Inflammatory macrophage treated with lipopolysaccharide for 1 hour (primary cell): ENCODE data around the gene TMSB10.
"Not testable (repeated sequence)": the region's sequence is repeated elsewhere in the genome, so short reads cannot be mapped to it uniquely, and the experiment has no call there.

ENCODE experiments used
- DNase-seq, 2 donors: peaks; one replicate each; pipeline ENCODE4 v3.0.0-alpha.2; 2020 to 2022

Gene TMSB10

DNA sequence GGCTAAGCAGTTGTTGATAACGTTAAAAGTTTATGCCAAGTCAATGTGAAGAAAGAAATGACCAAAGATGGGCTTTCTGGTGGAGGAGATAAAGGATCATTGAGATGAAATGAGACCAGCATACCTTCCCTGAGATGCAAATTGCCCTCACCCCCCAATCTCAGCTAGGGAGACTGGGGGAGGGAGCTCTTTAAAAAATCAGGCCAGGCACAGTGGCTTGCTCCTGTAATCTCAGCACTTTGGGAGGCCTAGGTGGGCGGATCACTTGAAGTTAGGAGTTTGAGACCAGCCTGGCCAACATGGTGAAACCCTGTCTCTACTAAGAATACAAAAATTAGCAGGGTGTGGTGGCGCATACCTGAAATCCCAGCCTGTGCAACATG lies 34.6 kb downstream of the TMSB10 start:
- DNase-seq: no peak

DNA sequence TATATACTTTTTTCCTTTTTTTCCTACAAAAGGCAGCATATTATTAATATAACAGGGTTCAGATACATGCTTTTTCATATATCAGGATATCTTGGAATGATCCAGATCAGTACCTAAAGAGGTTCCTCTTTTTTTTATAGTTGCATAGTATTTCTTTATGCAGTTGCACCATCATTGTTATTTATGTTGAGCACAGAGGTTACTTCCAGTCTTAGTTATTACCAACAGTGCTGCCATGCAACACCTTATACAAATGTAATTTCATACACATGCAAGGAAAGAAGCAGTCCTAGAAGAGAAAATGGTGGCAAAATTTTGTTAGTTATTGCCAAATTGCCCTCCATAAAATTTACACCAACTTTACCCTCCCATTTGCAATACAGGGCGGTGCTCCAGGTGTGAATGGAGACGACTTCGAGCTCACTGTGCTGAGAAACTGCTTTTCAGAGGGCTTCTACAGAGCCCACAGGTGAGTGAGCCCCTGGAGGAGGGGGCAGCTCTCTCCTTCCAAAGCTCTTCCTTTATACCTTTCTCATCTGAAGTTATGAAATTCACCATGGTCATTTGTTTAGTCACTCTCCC lies 35.5 kb downstream of the TMSB10 start:
- DNase-seq: peak; percentile 68 to 87

DNA sequence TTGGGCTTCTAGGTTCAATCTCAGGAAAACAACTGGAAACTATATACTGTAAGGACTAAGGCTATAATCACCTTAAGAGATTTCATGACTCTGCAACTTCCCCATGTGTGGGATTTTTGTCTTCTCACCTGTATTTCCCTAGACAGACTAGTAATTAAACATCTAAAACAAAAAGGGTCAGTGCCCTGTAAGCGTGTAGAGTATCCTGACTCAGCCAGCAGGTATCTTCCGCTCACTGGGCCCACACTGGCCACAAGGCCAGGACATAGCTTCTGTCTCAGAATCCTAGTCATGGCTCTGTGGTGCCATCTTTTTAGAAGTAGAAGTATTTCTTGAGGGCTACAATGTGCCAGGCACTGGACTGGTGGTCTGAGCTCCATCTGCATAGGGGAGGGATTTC lies 36.7 kb downstream of the TMSB10 start:
- no peak for DNase-seq

DNA sequence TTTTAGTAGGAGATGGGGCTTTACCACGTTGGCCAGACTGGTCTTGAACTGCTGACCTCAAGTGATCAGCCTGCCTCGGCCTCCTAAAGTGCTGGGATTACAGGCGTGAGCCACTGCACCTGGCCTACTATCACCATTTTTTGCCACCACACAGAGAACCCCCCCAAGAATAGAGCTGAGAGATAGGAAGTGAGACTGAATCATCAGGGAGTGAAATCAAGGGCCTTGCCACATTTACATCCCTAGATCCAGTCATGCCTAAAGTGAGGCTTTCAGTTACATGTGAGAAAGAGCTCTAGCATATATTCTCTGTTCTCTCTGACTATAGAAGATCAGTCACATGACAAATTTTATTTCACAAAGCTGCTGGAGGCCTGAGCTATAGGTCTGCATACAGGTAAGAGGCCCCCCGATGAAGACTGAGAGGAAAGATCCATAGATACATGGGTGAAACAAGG lies 37.5 kb downstream of the TMSB10 start:
- DNase-seq: peak; percentile 42 to 69

DNA sequence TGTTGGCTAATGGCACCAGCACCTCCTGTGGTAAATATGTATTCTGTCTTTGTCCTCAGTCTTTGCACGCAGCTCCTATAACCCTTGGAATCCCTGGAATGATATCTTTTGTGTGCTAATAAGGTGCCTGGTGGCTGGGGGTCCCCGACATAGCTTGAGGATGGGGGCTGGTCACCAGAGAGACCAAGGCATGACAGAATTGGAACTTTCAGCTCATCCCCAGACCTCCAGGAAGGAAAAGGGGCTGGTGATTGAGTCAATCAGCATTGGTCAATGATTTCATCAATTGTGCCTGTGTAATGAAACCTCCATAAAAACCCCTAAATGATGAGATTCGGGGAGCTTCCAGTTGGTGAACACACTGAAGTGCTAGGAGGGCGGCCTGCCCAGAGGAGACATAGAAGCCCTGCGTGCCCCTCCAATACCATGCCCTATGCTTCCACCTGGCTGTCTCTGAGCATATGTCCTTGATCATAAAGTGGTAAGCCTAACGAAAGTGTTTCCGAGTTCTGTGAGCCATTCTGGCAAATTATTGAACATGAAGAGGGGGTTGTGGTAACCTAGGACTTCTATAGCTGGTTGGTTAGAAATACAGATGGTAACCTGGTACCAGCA lies 38.9 kb downstream of the TMSB10 start:
- DNase-seq: peak in 1 of 2 donors; percentile 25

DNA sequence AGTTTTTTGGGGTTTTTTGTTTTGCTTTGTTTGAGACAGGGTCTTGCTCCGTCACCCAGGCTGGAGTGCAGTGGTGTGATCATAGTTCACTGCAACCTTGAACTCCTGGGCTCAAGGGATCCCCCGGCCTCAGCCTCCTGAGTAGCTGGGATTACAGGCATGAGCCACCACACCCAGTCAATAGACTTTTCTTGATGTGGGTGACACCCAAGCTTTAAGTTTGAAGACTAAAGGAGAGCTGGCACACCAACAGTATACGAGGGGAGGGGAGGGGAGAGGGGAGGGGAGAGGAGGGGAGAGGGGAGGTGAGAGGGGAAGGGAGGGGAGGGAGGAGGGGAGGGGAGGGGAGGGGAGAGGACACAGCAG lies 40.4 kb downstream of the TMSB10 start:
- not testable (repeated sequence) for DNase-seq

DNA sequence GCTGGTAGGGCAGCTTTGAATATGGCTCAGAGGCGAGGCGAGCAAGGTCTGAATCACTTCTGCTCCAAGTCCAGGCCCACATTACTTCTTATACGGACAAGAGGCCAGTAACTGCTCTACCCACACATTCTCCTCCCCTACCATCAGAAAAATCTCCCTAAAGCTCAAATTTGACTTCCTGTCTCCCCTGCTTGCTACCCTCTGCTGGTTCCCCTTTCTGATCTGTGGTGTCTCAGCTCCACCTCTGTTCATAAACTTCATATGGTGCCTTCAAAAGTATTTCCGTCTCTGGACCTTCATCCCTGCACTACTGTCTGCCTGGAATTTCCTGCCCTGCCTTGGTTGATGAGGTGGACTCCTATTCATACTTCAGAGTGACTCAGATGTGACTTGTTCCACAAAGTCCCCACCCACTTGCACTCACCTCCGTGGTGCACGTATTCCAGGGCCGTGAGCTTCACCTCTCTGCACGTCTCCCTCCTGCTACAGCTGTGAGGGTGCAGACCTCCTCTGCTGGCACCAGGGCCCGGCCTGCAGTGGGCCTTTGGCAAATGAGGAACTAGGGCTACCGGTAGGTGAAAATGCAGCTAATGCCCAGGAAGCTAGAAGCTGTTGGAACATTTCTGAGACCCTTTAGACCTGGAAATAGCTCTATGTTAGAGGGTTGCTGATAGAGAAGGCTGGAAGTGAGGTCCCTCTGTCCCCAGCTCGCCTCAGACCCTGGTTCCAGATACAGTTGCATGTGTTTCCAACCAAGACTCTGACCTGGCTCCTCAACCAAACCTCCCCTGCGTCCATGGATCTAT lies 41.0 kb downstream of the TMSB10 start:
- peak; percentile 87 to 95 for DNase-seq

DNA sequence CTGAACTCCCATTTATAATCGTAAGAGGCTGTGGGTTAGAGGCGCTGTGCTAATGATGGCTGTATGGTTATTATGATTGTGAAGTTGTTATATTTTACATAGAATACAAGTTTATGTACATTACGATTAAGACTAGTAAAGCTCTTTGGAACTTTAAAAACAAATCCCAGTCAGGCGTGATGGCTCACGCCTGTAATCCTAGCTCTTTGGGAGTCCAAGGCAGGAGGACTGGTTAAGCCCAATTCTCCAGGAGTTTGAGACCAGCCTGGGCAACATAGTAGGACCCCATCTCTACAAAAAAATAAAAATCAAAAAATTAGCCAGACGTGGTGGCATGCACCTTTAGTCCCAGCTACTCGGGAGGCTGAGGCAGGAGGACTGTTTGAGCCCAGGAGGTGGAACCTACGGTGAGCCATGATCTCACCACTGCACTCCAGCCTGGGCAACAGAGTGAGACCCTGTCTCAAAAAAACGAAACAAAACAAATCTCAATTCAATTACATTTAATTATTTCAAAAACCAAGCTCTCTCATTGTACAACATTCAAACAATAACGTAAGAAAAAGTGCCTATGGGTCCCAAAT lies 41.6 kb downstream of the TMSB10 start:
- no peak for DNase-seq

DNA sequence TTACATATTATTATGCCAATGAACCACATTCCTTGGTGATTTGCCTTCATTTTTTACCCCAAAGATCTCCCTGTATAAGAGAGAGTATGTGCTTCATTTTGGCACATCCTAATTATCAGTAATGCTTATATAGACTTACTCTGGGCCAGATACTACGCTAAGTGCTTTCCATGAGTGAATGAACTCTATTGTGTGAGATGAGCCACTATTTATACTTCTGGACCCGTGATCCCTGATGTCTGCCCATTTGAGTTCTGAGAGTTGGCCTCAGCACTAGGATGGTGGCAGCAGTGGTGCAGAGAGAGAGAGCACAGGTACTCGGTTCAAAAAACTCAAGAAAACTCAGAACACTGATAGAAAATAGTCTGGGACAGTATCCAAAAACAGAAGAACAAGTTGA lies 48.1 kb downstream of the TMSB10 start:
- no peak for DNase-seq

DNA sequence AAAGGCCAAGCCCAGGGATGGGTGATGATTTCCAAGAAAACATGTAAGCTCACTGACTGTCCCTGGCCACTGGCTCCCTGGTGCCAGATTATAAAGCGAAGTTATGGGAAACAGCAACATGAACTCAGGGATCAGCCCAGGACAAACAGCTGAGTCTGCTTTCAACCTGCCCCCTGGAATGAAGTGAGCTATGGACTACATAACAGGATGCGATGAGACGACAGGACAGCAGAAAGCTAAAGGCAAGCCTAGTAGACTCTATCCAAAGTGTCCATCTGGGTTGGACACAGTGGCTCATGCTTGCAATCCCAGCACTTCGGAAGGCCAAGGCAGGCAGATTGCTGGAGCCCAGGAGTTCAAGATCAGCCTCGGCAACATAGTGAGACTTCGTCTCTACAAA lies 48.9 kb downstream of the TMSB10 start:
- DNase-seq: no peak
